AG04450 (cell line): ENCODE results near the gene LRRC32. TPM values are rescaled to one million over a fixed set of nuclear protein-coding genes. Genes with fewer than 3 reads are reported as not detected.

Source experiments
- CTCF ChIA-PET: fragments of 300-600, 350-600 bp; formaldehyde crosslinking; extraction: SDS; loops from one replicate; lab custom pipeline; 2022; ENCODE audit warnings: antibody characterized with exemption, inconsistent platforms; lab: Charles Lee
- POLR2A ChIA-PET: fragments of 350-600 bp; formaldehyde crosslinking; extraction: SDS; loops from one replicate; lab custom pipeline; 2021; ENCODE audit warnings: antibody characterized with exemption, inconsistent platforms; lab: Yijun Ruan, JAX
- DNase-seq: peaks from one replicate; pipeline ENCODE4 v3.0.0-alpha.2; 2011; ENCODE audit warnings: low read depth, low spot score
- H3K27ac ChIP-seq: one replicate; pipeline ENCODE4 v1.5.1; 2012; ENCODE audit warnings: low read depth, low read length, control low read depth
- H3K27me3 ChIP-seq: one replicate; pipeline ENCODE4 v1.6.0; 2012; ENCODE audit warnings: low read length; ENCODE audit not compliant: control insufficient read depth, insufficient read depth
- H3K4me3 ChIP-seq: 2 replicates; pipeline ENCODE4 v1.5.1; 2011; ENCODE audit warnings: mild to moderate bottlenecking, low read depth, low read length, control low read depth
- H3K9me3 ChIP-seq: 2 replicates; pipeline ENCODE4 v1.5.1; 2012; ENCODE audit warnings: low read length; ENCODE audit not compliant: control insufficient read depth, insufficient read depth
- polyA plus RNA-seq: library from polyadenylated mRNA; depleted of rRNA; stranded (reverse); fragments of >200 nt; gene quantifications from 2 replicates; pipeline ENCODE4 v1.2.3, GENCODE V29; 2011
- TF ChIP-seq, protein P1 (sequence below): IDR thresholded peaks from 2 replicates; pipeline ENCODE4 v1.5.1; 2011; ENCODE audit warnings: low read depth, low read length, control low read depth, inconsistent platforms

LRRC32 gene
- polyA plus RNA-seq, 1 experiment = 10.9 TPM

DNA sequence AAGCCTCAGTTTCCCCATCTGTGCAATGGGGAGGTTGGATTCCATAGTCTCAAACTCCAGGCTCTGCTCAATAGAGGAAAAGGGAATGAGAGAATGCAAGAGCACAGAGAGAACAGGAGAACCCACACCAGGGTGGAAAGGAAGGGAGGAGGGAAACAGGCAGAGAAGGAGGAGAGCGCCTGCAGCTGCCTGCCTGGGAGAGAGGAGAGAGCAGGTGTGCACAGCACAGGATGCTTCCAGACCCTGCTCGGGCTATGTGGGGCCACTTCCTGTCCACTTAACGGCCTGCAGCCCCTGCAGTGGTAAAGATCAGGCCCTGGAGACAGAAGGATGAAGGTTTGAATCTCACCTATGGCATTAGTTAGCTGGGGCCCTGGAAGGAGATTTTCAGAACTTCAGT lies 12.3 kb downstream of the LRRC32 start:
- DNase-seq = no peak
- ChIA-PET CTCF (no interaction called here), POLR2A (no interaction called here)
- H3K9me3 ChIP-seq = no peaks in the 10 kb centered on the region; the same call in 1 of the 2 replicates
- H3K4me3 ChIP-seq = no peak overlapping the region
- H3K27ac ChIP-seq = no peak overlapping the region
- TF ChIP-seq, protein P1, sequence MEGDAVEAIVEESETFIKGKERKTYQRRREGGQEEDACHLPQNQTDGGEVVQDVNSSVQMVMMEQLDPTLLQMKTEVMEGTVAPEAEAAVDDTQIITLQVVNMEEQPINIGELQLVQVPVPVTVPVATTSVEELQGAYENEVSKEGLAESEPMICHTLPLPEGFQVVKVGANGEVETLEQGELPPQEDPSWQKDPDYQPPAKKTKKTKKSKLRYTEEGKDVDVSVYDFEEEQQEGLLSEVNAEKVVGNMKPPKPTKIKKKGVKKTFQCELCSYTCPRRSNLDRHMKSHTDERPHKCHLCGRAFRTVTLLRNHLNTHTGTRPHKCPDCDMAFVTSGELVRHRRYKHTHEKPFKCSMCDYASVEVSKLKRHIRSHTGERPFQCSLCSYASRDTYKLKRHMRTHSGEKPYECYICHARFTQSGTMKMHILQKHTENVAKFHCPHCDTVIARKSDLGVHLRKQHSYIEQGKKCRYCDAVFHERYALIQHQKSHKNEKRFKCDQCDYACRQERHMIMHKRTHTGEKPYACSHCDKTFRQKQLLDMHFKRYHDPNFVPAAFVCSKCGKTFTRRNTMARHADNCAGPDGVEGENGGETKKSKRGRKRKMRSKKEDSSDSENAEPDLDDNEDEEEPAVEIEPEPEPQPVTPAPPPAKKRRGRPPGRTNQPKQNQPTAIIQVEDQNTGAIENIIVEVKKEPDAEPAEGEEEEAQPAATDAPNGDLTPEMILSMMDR = no peak
- no peaks in the 10 kb centered on the region for H3K27me3 ChIP-seq

DNA sequence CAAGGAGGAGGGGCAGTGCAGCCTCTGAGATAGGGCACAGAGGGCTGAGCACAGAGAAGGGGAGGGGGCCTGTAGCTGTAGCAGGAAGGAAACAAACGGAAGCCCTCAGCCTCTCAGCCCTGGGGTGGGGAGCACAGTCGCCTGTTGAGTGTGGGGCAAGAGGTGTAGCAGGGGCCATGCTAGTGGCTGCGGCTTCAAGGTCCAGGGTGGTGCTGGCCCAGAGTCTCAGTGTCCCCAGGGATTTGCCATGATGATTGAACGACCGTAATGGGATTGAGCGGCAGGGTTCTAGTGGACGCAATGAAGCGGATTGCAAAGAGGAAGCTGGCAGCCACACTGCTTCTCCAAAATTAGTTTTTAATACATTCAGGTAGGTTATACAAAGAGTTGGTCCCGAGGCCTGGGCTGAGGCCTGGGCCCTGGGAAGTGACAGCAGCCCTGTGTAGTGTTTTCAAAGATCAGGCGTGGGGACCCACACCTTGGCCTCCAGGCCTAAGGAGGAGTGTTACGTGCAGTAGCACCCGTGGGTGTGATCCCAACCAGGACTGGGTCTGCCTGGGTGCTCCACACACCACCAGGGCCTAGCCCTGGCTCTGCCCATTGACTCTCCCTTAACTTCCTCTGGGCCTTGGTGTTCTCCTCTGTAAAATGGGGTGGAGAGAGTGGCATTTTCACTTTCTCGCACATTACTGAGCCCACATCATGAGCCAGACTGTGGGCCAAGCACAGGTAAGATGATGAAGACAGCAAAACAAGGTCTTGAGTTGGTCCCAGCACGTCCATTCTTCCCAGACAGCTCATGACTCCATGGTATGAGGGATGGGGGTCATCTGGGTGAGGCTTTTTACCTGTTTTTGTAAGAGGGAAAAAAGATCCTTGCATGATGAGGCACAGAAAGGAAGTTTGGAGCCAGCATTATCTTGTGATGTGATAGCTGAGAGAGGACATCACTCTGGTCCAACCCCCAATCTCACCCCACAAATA lies 13.1 kb downstream of the LRRC32 start:
- no peak overlapping the region for H3K4me3 ChIP-seq
- DNase-seq = no peak
- H3K9me3 ChIP-seq = no peaks in the 10 kb centered on the region; the same call in 1 of the 2 replicates
- ChIA-PET CTCF (no interaction called here), POLR2A (interaction anchor here (0.8 kb wide), 1 partner anchor 12 kb away, joined by 3 read pairs; no protein-coding TSS in a partner anchor)
- no peak overlapping the region for H3K27ac ChIP-seq
- TF ChIP-seq, protein P1 = no peak
- H3K27me3 ChIP-seq = no peaks in the 10 kb centered on the region

DNA sequence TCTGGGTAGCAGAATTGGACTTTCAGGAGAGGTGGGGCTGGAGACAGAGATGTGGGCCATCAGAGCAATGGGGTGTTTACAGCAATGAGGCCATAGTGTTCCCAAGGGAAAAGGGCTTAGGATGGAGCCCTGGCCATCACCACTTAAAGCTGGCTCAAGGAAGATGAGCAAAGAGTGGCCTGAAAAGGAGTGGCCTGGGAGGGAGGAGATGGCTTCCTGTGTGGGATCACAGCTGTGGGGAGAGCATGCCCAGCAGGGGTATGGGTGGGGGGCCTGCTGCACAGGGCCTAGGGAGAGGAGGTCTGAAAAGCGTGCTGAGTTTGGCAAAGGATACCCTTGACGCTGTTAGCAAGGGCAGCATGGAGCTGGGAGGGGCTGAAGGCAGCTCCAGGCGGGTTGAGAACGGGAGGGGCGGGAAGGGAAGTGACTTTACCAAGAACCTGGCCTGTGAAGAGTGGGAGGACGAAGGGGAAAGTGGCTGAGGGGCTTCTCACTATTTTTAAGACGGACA lies 13.9 kb downstream of the LRRC32 start:
- TF ChIP-seq, protein P1 = no peak
- ChIA-PET POLR2A (interaction anchor here (0.8 kb wide), 1 partner anchor 13 kb away, joined by 3 read pairs; no protein-coding TSS in a partner anchor), CTCF (no interaction called here)
- Histone ChIP-seq H3K27ac (no peak overlapping the region), H3K27me3 (no peaks in the 10 kb centered on the region), H3K4me3 (no peak overlapping the region), H3K9me3 (no peaks in the 10 kb centered on the region; the same call in 1 of the 2 replicates)
- DNase-seq = no peak

DNA sequence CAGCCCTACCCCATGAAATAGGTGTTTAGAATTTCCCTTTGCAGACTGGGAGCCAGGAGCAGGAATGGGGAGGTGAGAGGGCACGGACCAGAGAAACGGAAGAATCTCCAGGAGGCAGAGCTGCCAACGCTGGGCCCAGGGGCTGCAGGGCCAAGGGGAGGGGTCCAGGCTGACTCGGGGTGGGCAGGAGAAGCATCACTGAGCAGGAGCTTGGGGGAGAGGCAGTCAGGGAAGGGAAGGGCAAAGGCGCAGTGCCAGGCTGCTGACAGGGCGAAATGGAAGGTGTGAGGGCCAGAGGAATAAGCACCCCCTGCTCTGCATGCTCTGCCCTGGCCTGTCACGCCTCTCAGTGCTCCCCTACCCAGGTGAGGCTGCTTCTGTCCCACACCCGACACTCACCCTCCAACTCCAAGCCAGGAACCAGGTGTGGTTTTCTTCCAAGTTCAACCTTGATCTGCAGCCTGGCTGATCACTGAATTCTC lies 14.5 kb downstream of the LRRC32 start:
- no peak overlapping the region for H3K4me3 ChIP-seq
- H3K9me3 ChIP-seq = no peaks in the 10 kb centered on the region; the same call in 1 of the 2 replicates
- H3K27ac ChIP-seq = no peak overlapping the region
- no peak for DNase-seq
- ChIA-PET POLR2A (no interaction called here), CTCF (no interaction called here)
- no peaks in the 10 kb centered on the region for H3K27me3 ChIP-seq
- TF ChIP-seq, protein P1 = no peak
